Activated naive CD8-positive, alpha-beta T cell treated with anti-CD3 and anti-CD28 coated beads, Interleukin-2, amount 50 U/mL, for 24 hours (primary cell): ENCODE data around the gene ZDHHC14.
"Not testable (repeated sequence)": the region's sequence is repeated elsewhere in the genome, so short reads cannot be mapped to it uniquely, and the experiment has no call there.

ENCODE experiments used
- ATAC-seq: fragments of 150-1000 bp; cut with Tn5 transposase; one replicate; pipeline ENCODE4 v1.10.0; 2021
- DNase-seq: peaks from one replicate; pipeline ENCODE4 v3.0.0; 2021
- H3K27ac Mint-ChIP-seq: one replicate; pipeline ENCODE4 v1.8.0; 2021; ENCODE audit warnings: mild to moderate bottlenecking, mixed read lengths
- H3K27me3 Mint-ChIP-seq: one replicate; pipeline ENCODE4 v1.8.0; 2021; ENCODE audit warnings: mixed read lengths
- H3K36me3 Mint-ChIP-seq: one replicate; pipeline ENCODE4 v1.8.0; 2021; ENCODE audit warnings: low read depth, mixed read lengths
- H3K4me1 Mint-ChIP-seq: one replicate; pipeline ENCODE4 v1.8.0; 2021; ENCODE audit warnings: mixed read lengths
- H3K4me3 Mint-ChIP-seq: one replicate; pipeline ENCODE4 v1.8.0; 2021; ENCODE audit warnings: mild to moderate bottlenecking, moderate library complexity, mixed read lengths
- H3K9me3 Mint-ChIP-seq: one replicate; pipeline ENCODE4 v1.8.0; 2021; ENCODE audit warnings: mixed read lengths

ZDHHC14 gene

GRCh38 chr6:157380779-157381561 is at the start of gene ZDHHC14:
Gene ZDHHC14, plus strand, starts transcription at chr6:157381190.
- H3K9me3 Mint-ChIP-seq, result no peaks in the 10 kb centered on the region
- peaks cover 12% of the 10 kb centered on the region for H3K27me3 Mint-ChIP-seq
- H3K27ac Mint-ChIP-seq, result peak within 1 kb of the TSS; percentile 69
- H3K4me1 Mint-ChIP-seq, result peaks cover 49% of the 10 kb centered on the region
- peak within 1 kb of the TSS; percentile 82 for H3K4me3 Mint-ChIP-seq
- ATAC-seq, result peak; percentile 67
- DNase-seq, result peak; percentile 89
- peaks cover 10% of the 10 kb centered on the region for H3K36me3 Mint-ChIP-seq

GRCh38 chr6:157332813-157333212 is 48.2 kb upstream of the ZDHHC14 start:
- ATAC-seq, result no peak
- Mint-ChIP-seq H3K27me3 (peaks cover 51% of the 10 kb centered on the region), H3K9me3 (no peaks in the 10 kb centered on the region), H3K27ac (no peak overlapping the region), H3K36me3 (no peaks in the 10 kb centered on the region), H3K4me3 (no peak overlapping the region), H3K4me1 (peaks cover 1% of the 10 kb centered on the region)
- no peak for DNase-seq

- no peak for DNase-seq
- no peaks in the 10 kb centered on the region for H3K36me3 Mint-ChIP-seq
- ATAC-seq, result no peak
- peaks cover 46% of the 10 kb centered on the region for H3K27me3 Mint-ChIP-seq
- no peak overlapping the region for H3K4me3 Mint-ChIP-seq
- no peaks in the 10 kb centered on the region for H3K9me3 Mint-ChIP-seq
- H3K27ac Mint-ChIP-seq, result no peak overlapping the region
- H3K4me1 Mint-ChIP-seq, result no peaks in the 10 kb centered on the region
These were observed 47.5 kb upstream of the ZDHHC14 start for GRCh38 chr6:157333537-157333936.

GRCh38 chr6:157333956-157334355 is 47.0 kb upstream of the ZDHHC14 start:
- no peaks in the 10 kb centered on the region for H3K4me1 Mint-ChIP-seq
- no peaks in the 10 kb centered on the region for H3K36me3 Mint-ChIP-seq
- ATAC-seq (no peak), DNase-seq (no peak)
- H3K27ac Mint-ChIP-seq, result no peak overlapping the region
- no peak overlapping the region for H3K4me3 Mint-ChIP-seq
- no peaks in the 10 kb centered on the region for H3K9me3 Mint-ChIP-seq
- H3K27me3 Mint-ChIP-seq, result peaks cover 47% of the 10 kb centered on the region

- ATAC-seq (no peak), DNase-seq (no peak)
- H3K36me3 Mint-ChIP-seq, result no peaks in the 10 kb centered on the region
- H3K27ac Mint-ChIP-seq, result no peak overlapping the region
- H3K4me1 Mint-ChIP-seq, result no peaks in the 10 kb centered on the region
- peaks cover 46% of the 10 kb centered on the region for H3K27me3 Mint-ChIP-seq
- H3K4me3 Mint-ChIP-seq, result no peak overlapping the region
- no peaks in the 10 kb centered on the region for H3K9me3 Mint-ChIP-seq
These were observed 45.2 kb upstream of the ZDHHC14 start for GRCh38 chr6:157335829-157336228.

- not testable (repeated sequence) for H3K27ac Mint-ChIP-seq
These were observed 43.7 kb upstream of the ZDHHC14 start for GRCh38 chr6:157337276-157337675.

GRCh38 chr6:157337751-157338150 is 43.2 kb upstream of the ZDHHC14 start:
- Mint-ChIP-seq H3K27me3 (peaks cover 53% of the 10 kb centered on the region), H3K4me3 (no peak overlapping the region), H3K36me3 (no peaks in the 10 kb centered on the region), H3K27ac (no peak overlapping the region), H3K9me3 (no peaks in the 10 kb centered on the region), H3K4me1 (no peaks in the 10 kb centered on the region)
- ATAC-seq (no peak), DNase-seq (no peak)

More at GRCh38 chr6:157337276-157337675, 43.7 kb upstream of the ZDHHC14 start:
- ATAC-seq, H3K36me3 Mint-ChIP-seq, H3K4me3 Mint-ChIP-seq, DNase-seq, H3K4me1 Mint-ChIP-seq, H3K9me3 Mint-ChIP-seq: not testable (repeated sequence)
- H3K27me3 Mint-ChIP-seq, result peaks cover 52% of the 10 kb centered on the region

GRCh38 chr6:157339432-157339831 is 41.6 kb upstream of the ZDHHC14 start:
- no peak for DNase-seq
- no peak for ATAC-seq

GRCh38 chr6:157343732-157344131 is 37.3 kb upstream of the ZDHHC14 start:
- peaks cover 49% of the 10 kb centered on the region for H3K27me3 Mint-ChIP-seq
- no peaks in the 10 kb centered on the region for H3K4me1 Mint-ChIP-seq
- H3K4me3 Mint-ChIP-seq, result no peak overlapping the region
- DNase-seq, result no peak
- no peak for ATAC-seq
- no peaks in the 10 kb centered on the region for H3K36me3 Mint-ChIP-seq
- H3K27ac Mint-ChIP-seq, result no peak overlapping the region
- no peaks in the 10 kb centered on the region for H3K9me3 Mint-ChIP-seq

More at GRCh38 chr6:157339432-157339831, 41.6 kb upstream of the ZDHHC14 start:
- Mint-ChIP-seq H3K4me1 (no peaks in the 10 kb centered on the region), H3K27ac (no peak overlapping the region), H3K36me3 (no peaks in the 10 kb centered on the region), H3K4me3 (no peak overlapping the region), H3K27me3 (peaks cover 42% of the 10 kb centered on the region), H3K9me3 (no peaks in the 10 kb centered on the region)

- Mint-ChIP-seq H3K36me3 (no peaks in the 10 kb centered on the region), H3K9me3 (no peaks in the 10 kb centered on the region), H3K27me3 (peaks cover 37% of the 10 kb centered on the region), H3K4me3 (no peak overlapping the region), H3K4me1 (no peaks in the 10 kb centered on the region), H3K27ac (no peak overlapping the region)
- ATAC-seq, result no peak
- no peak for DNase-seq
These were observed 34.6 kb upstream of the ZDHHC14 start for GRCh38 chr6:157346373-157346772.

GRCh38 chr6:157358287-157358686 is 22.7 kb upstream of the ZDHHC14 start:
- H3K4me1 Mint-ChIP-seq, result no peaks in the 10 kb centered on the region
- H3K36me3 Mint-ChIP-seq, result no peaks in the 10 kb centered on the region
- H3K27ac Mint-ChIP-seq, result no peak overlapping the region
- peaks cover 27% of the 10 kb centered on the region for H3K27me3 Mint-ChIP-seq
- ATAC-seq, result no peak
- DNase-seq, result no peak
- H3K9me3 Mint-ChIP-seq, result no peaks in the 10 kb centered on the region
- H3K4me3 Mint-ChIP-seq, result no peak overlapping the region

- Mint-ChIP-seq H3K4me1 (no peaks in the 10 kb centered on the region), H3K4me3 (no peak overlapping the region), H3K9me3 (no peaks in the 10 kb centered on the region)
These were observed 19.1 kb upstream of the ZDHHC14 start for GRCh38 chr6:157361886-157362285.

GRCh38 chr6:157364705-157365104 is 16.3 kb upstream of the ZDHHC14 start:
- H3K9me3 Mint-ChIP-seq, result no peaks in the 10 kb centered on the region
- DNase-seq (no peak), ATAC-seq (no peak)
- H3K27me3 Mint-ChIP-seq, result peaks cover 43% of the 10 kb centered on the region
- no peak overlapping the region for H3K27ac Mint-ChIP-seq
- no peaks in the 10 kb centered on the region for H3K36me3 Mint-ChIP-seq
- H3K4me3 Mint-ChIP-seq, result no peak overlapping the region
- peaks cover 18% of the 10 kb centered on the region for H3K4me1 Mint-ChIP-seq

More at GRCh38 chr6:157361886-157362285, 19.1 kb upstream of the ZDHHC14 start:
- ATAC-seq, result no peak
- no peak overlapping the region for H3K27ac Mint-ChIP-seq
- no peak for DNase-seq
- H3K36me3 Mint-ChIP-seq, result no peaks in the 10 kb centered on the region
- peaks cover 34% of the 10 kb centered on the region for H3K27me3 Mint-ChIP-seq

GRCh38 chr6:157366648-157367047 is 14.3 kb upstream of the ZDHHC14 start:
- no peak overlapping the region for H3K4me3 Mint-ChIP-seq
- DNase-seq, result no peak
- H3K27me3 Mint-ChIP-seq, result peaks cover 46% of the 10 kb centered on the region
- H3K36me3 Mint-ChIP-seq, result no peaks in the 10 kb centered on the region
- no peak for ATAC-seq
- H3K4me1 Mint-ChIP-seq, result peaks cover 25% of the 10 kb centered on the region
- no peaks in the 10 kb centered on the region for H3K9me3 Mint-ChIP-seq
- no peak overlapping the region for H3K27ac Mint-ChIP-seq

- peak; percentile 71 for ATAC-seq
These were observed 12.5 kb upstream of the ZDHHC14 start for GRCh38 chr6:157368359-157369049.

More at GRCh38 chr6:157368359-157369049, 12.5 kb upstream of the ZDHHC14 start:
- Mint-ChIP-seq H3K4me1 (peaks cover 25% of the 10 kb centered on the region), H3K27me3 (peaks cover 57% of the 10 kb centered on the region), H3K4me3 (peak overlapping the region; percentile 14), H3K9me3 (no peaks in the 10 kb centered on the region), H3K36me3 (no peaks in the 10 kb centered on the region), H3K27ac (no peak overlapping the region)
- DNase-seq, result no peak
